H9 (cell line): ENCODE measurements around the gene PPP5C. TPM values are rescaled to one million over a fixed set of nuclear protein-coding genes. Genes with fewer than 3 reads are reported as not detected.

ENCODE experiments used
- DNase-seq: peaks from one replicate; pipeline ENCODE4 v3.0.0-alpha.2; 2017
- H2AFZ ChIP-seq: one replicate; pipeline ENCODE4 v1.6.1; 2013; ENCODE audit warnings: mild to moderate bottlenecking, low read length, control low read depth, moderate library complexity
- H2AK5ac ChIP-seq: 2 replicates; pipeline ENCODE4 v1.6.1; 2013; ENCODE audit warnings: low read length, control low read depth, mixed read lengths; ENCODE audit not compliant: insufficient read length
- H2BK120ac ChIP-seq: one replicate; pipeline ENCODE4 v1.6.1; 2013; ENCODE audit warnings: low read depth, mild to moderate bottlenecking, low read length, control low read depth, inconsistent platforms; ENCODE audit not compliant: poor library complexity, severe bottlenecking
- H2BK12ac ChIP-seq: 2 replicates; pipeline ENCODE4 v1.6.1; 2013; ENCODE audit warnings: low read length, control low read depth, mixed read lengths, low read depth; ENCODE audit not compliant: insufficient read length
- H2BK15ac ChIP-seq: 2 replicates; pipeline ENCODE4 v1.6.1; 2013; ENCODE audit warnings: low read depth, low read length, control low read depth
- H2BK20ac ChIP-seq: one replicate; pipeline ENCODE4 v1.6.1; 2013; ENCODE audit warnings: low read depth, mild to moderate bottlenecking, low read length, control low read depth, inconsistent platforms; ENCODE audit not compliant: poor library complexity, severe bottlenecking
- H2BK5ac ChIP-seq: 2 replicates; pipeline ENCODE4 v1.6.1; 2013; ENCODE audit warnings: low read length, control low read depth, mixed read lengths; ENCODE audit not compliant: insufficient read length
- H3K14ac ChIP-seq: 2 replicates; pipeline ENCODE4 v1.6.1; 2013; ENCODE audit warnings: low read length, control low read depth; ENCODE audit not compliant: insufficient read depth
- H3K18ac ChIP-seq: 2 replicates; pipeline ENCODE4 v1.6.1; 2013; ENCODE audit warnings: low read depth, mild to moderate bottlenecking, mixed read lengths, low read length, control low read depth; ENCODE audit not compliant: insufficient read length
- H3K23ac ChIP-seq: 2 replicates; pipeline ENCODE4 v1.6.1; 2013; ENCODE audit warnings: low read length, control low read depth, mixed read lengths, low read depth; ENCODE audit not compliant: insufficient read length
- H3K23me2 ChIP-seq: 2 replicates; pipeline ENCODE4 v1.6.1; 2013; ENCODE audit warnings: low read depth, mild to moderate bottlenecking, mixed read lengths, low read length, control low read depth; ENCODE audit not compliant: insufficient read length, poor library complexity, severe bottlenecking
- H3K27ac ChIP-seq: 2 replicates; pipeline ENCODE4 v1.5.1; 2013; ENCODE audit warnings: low read length, control low read depth, mixed read lengths, low read depth; ENCODE audit not compliant: insufficient read length
- H3K27me3 ChIP-seq: 2 replicates; pipeline ENCODE4 v1.6.1; 2013; ENCODE audit warnings: low read length, control low read depth, inconsistent platforms; ENCODE audit not compliant: insufficient read depth
- H3K4ac ChIP-seq: 2 replicates; pipeline ENCODE4 v1.6.1; 2013; ENCODE audit warnings: low read depth, mild to moderate bottlenecking, control low read depth, inconsistent platforms, low read length, moderate library complexity
- H3K4me1 ChIP-seq: 2 replicates; pipeline ENCODE4 v1.6.1; 2013; ENCODE audit warnings: low read length, control low read depth, inconsistent platforms; ENCODE audit not compliant: insufficient read depth
- H3K4me2 ChIP-seq: 2 replicates; pipeline ENCODE4 v1.6.1; 2013; ENCODE audit warnings: low read length, control low read depth, mixed read lengths; ENCODE audit not compliant: insufficient read length, insufficient read depth
- H3K56ac ChIP-seq: 2 replicates; pipeline ENCODE4 v1.6.1; 2013; ENCODE audit warnings: low read depth, mild to moderate bottlenecking, mixed read lengths, low read length, control low read depth; ENCODE audit not compliant: insufficient read length
- H3K79me1 ChIP-seq: 2 replicates; pipeline ENCODE4 v1.6.1; 2013; ENCODE audit warnings: low read depth, mild to moderate bottlenecking, moderate library complexity, low read length, control low read depth, inconsistent platforms; ENCODE audit not compliant: insufficient read depth, poor library complexity, severe bottlenecking
- H3K79me2 ChIP-seq: 2 replicates; pipeline ENCODE4 v1.6.1; 2013; ENCODE audit warnings: low read length, control low read depth, inconsistent platforms; ENCODE audit not compliant: insufficient read depth
- H3K9ac ChIP-seq: 2 replicates; pipeline ENCODE4 v1.6.1; 2013; ENCODE audit warnings: low read length, control low read depth, mixed read lengths; ENCODE audit not compliant: insufficient read length; ENCODE audit errors: extremely low read depth
- H3K9me3 ChIP-seq: one replicate; pipeline ENCODE4 v1.6.1; 2013; ENCODE audit warnings: low read depth, low read length, inconsistent platforms; ENCODE audit not compliant: control insufficient read depth
- H3T11ph ChIP-seq: one replicate; pipeline ENCODE4 v1.6.1; 2013; ENCODE audit warnings: mild to moderate bottlenecking, low read length, control low read depth, inconsistent platforms
- H4K20me1 ChIP-seq: one replicate; pipeline ENCODE4 v1.6.1; 2013; ENCODE audit not compliant: control insufficient read depth, insufficient read length, insufficient read depth
- H4K5ac ChIP-seq: 2 replicates; pipeline ENCODE4 v1.6.1; 2013; ENCODE audit warnings: low read depth, mild to moderate bottlenecking, mixed read lengths, low read length, control low read depth; ENCODE audit not compliant: insufficient read length
- H4K8ac ChIP-seq: replicated peaks from 2 replicates; pipeline ENCODE4 v1.6.1; 2013; ENCODE audit warnings: low read length, control low read depth, mixed read lengths, low read depth; ENCODE audit not compliant: insufficient read length
- H4K91ac ChIP-seq: 2 replicates; pipeline ENCODE4 v1.6.1; 2013; ENCODE audit warnings: low read depth, mild to moderate bottlenecking, moderate library complexity, mixed read lengths, low read length, control low read depth; ENCODE audit not compliant: insufficient read length
- H3K27ac Mint-ChIP-seq, 3 experiments: 2 replicates in 2 of 3; 3 replicates in 1 of 3; pipeline ENCODE4 v1.8.0; 2020 to 2021; ENCODE audit warnings: mixed read lengths in 3 of 3, mild to moderate bottlenecking in 1 of 3, moderate library complexity in 1 of 3
- H3K27me3 Mint-ChIP-seq: 2 replicates; pipeline ENCODE4 v1.8.0; 2021; ENCODE audit warnings: low read depth, mild to moderate bottlenecking, moderate library complexity, mixed read lengths
- H3K36me3 Mint-ChIP-seq, 3 experiments: 2 replicates in 2 of 3; 3 replicates in 1 of 3; pipeline ENCODE4 v1.8.0; 2020 to 2021; ENCODE audit warnings: low read depth in 3 of 3, mixed read lengths in 3 of 3; ENCODE audit not compliant: insufficient read depth in 1 of 3
- H3K4me1 Mint-ChIP-seq, 2 experiments: 2 replicates each; pipeline ENCODE4 v1.8.0; 2020; ENCODE audit warnings: mixed read lengths in 2 of 2
- H3K4me3 Mint-ChIP-seq, 2 experiments: 2 replicates in 1 of 2; 3 replicates in 1 of 2; pipeline ENCODE4 v1.8.0; 2020 to 2021; ENCODE audit warnings: mild to moderate bottlenecking in 2 of 2, mixed read lengths in 2 of 2, moderate library complexity in 1 of 2
- H3K9me3 Mint-ChIP-seq, 2 experiments: 2 replicates in 1 of 2; 3 replicates in 1 of 2; pipeline ENCODE4 v1.8.0; 2020; ENCODE audit warnings: mild to moderate bottlenecking in 2 of 2, mixed read lengths in 2 of 2, moderate library complexity in 1 of 2
- WGBS: extraction: QIAGEN DNeasy Blood & Tissue Kit; methylation state at CpG from one replicate; pipeline ENCODE4 v1.1.7; 2013; ENCODE audit warnings: missing lambda C conversion rate, low lambda C conversion rate, mixed read lengths; ENCODE audit not compliant: insufficient read length; ENCODE audit errors: extremely low coverage; 5-methylcytosine and 5-hydroxymethylcytosine counted together
- total RNA-seq: library from RNA; stranded (reverse); gene quantifications from 2 replicates; pipeline ENCODE4 v1.2.1, GENCODE V29; 2021
- TF ChIP-seq, protein P1 (sequence below): fragments of 200-600 bp; sonication (generic); conservative IDR thresholded peaks from 3 replicates; pipeline ENCODE4 v1.8.0; 2021; ENCODE audit warnings: antibody characterized with exemption, mild to moderate bottlenecking

The PPP5C gene
- total RNA-seq, 1 experiment from 2014 or later, result 108 TPM

DNA sequence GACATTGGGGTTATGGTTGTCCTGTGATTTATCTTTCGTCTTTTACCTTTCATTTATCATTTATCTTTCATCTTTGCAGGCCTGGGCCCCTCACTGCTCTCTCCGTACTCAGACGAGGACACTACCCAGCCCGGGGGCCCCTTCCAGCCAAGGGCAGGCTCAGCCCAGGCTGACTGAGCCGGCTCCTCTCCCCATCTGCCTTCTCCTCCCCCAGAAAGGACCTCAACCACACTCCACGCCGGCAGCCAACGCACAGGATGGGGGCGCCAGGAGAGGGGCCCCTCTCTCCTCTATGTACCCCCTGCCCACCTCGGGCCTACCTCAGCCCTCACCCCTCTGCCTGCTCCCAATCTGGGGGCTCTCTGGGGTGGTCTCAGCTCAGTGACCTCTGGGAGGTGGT is 7.4 kb upstream of the PPP5C start:
- Histone ChIP-seq H3K4me1 (no peaks in the 10 kb centered on the region), H2AK5ac (no peak overlapping the region), H2BK15ac (no peak overlapping the region), H2AFZ (no peak overlapping the region), H3K56ac (no peak overlapping the region), H3K79me1 (no peaks in the 10 kb centered on the region), H3K27me3 (no peaks in the 10 kb centered on the region), H2BK20ac (no peak overlapping the region), H3K23me2 (no peaks in the 10 kb centered on the region), H4K91ac (no peak overlapping the region), H3K9ac (no peak overlapping the region), H2BK12ac (no peak overlapping the region), H3K18ac (no peak overlapping the region), H4K5ac (no peak overlapping the region), H2BK120ac (no peak overlapping the region), H3K79me2 (no peaks in the 10 kb centered on the region), H3T11ph (no peak overlapping the region), H3K23ac (no peak overlapping the region), H2BK5ac (no peak overlapping the region), H4K8ac (no peak overlapping the region), H3K4me2 (no peak overlapping the region), H3K4ac (no peak overlapping the region), H4K20me1 (no peaks in the 10 kb centered on the region), H3K14ac (no peak overlapping the region), H3K9me3 (no peaks in the 10 kb centered on the region), H3K27ac (no peak overlapping the region)
- WGBS, result no CpG with 5 or more reads among the region's 10 CpGs
- peaks cover 2 to 4% of the 10 kb centered on the region in 2 experiments; a peak in 2 of 4 replicates for H3K4me1 Mint-ChIP-seq
- no peak for DNase-seq
- H3K27me3 Mint-ChIP-seq, result peaks cover 2% of the 10 kb centered on the region; the same call in 1 of the 2 replicates
- H3K9me3 Mint-ChIP-seq, result no peaks in the 10 kb centered on the region
- peak overlapping the region in 1 of 3 experiments; percentile 83; a peak in 3 of 7 replicates for H3K27ac Mint-ChIP-seq
- peaks cover 2 to 39% (median 17%) of the 10 kb centered on the region in 3 experiments; a peak in 5 of 7 replicates for H3K36me3 Mint-ChIP-seq
- TF ChIP-seq, protein P1, sequence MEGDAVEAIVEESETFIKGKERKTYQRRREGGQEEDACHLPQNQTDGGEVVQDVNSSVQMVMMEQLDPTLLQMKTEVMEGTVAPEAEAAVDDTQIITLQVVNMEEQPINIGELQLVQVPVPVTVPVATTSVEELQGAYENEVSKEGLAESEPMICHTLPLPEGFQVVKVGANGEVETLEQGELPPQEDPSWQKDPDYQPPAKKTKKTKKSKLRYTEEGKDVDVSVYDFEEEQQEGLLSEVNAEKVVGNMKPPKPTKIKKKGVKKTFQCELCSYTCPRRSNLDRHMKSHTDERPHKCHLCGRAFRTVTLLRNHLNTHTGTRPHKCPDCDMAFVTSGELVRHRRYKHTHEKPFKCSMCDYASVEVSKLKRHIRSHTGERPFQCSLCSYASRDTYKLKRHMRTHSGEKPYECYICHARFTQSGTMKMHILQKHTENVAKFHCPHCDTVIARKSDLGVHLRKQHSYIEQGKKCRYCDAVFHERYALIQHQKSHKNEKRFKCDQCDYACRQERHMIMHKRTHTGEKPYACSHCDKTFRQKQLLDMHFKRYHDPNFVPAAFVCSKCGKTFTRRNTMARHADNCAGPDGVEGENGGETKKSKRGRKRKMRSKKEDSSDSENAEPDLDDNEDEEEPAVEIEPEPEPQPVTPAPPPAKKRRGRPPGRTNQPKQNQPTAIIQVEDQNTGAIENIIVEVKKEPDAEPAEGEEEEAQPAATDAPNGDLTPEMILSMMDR, result no peak
- no peak overlapping the region for H3K4me3 Mint-ChIP-seq
